KMS-11 (cell line): Measurements from ENCODE around the gene ENTPD2.

ENCODE experiments used
- H2AFZ ChIP-seq: fragments of 200-600 bp; sonication (generic); 2 replicates; pipeline ENCODE4 v1.6.1; 2016; ENCODE audit warnings: antibody characterized with exemption, mixed run types, low read depth
- H3K27ac ChIP-seq: fragments of 200-600 bp; sonication (generic); 2 replicates; pipeline ENCODE4 v1.6.1; 2016; ENCODE audit warnings: mild to moderate bottlenecking, mixed run types
- H3K27me3 ChIP-seq: fragments of 200-600 bp; sonication (generic); 2 replicates; pipeline ENCODE4 v1.6.1; 2017; ENCODE audit warnings: mild to moderate bottlenecking, low read depth, mixed run types, moderate library complexity; ENCODE audit not compliant: insufficient read depth
- H3K36me3 ChIP-seq: fragments of 200-600 bp; sonication (generic); 2 replicates; pipeline ENCODE4 v1.6.1; 2017; ENCODE audit warnings: mild to moderate bottlenecking, mixed run types; ENCODE audit not compliant: insufficient read depth
- H3K4me1 ChIP-seq: fragments of 200-600 bp; sonication (generic); 2 replicates; pipeline ENCODE4 v1.6.1; 2016; ENCODE audit warnings: mild to moderate bottlenecking, low read depth, mixed run types; ENCODE audit not compliant: poor library complexity, severe bottlenecking
- H3K4me2 ChIP-seq: fragments of 200-600 bp; sonication (generic); 2 replicates; pipeline ENCODE4 v1.7.0; 2016; ENCODE audit warnings: mild to moderate bottlenecking, mixed run types
- H3K4me3 ChIP-seq: fragments of 200-600 bp; sonication (generic); IDR thresholded peaks from 2 replicates; pipeline ENCODE4 v1.6.1; 2017; ENCODE audit warnings: low read depth, low read length, mixed read lengths; ENCODE audit not compliant: insufficient read depth
- H3K79me2 ChIP-seq: fragments of 200-600 bp; sonication (generic); 2 replicates; pipeline ENCODE4 v1.6.1; 2016; ENCODE audit warnings: low read depth, mixed run types; ENCODE audit not compliant: insufficient read depth
- H3K9ac ChIP-seq: fragments of 200-600 bp; sonication (generic); 2 replicates; pipeline ENCODE4 v1.6.1; 2016; ENCODE audit warnings: mild to moderate bottlenecking, mixed run types
- H4K20me1 ChIP-seq: fragments of 200-600 bp; sonication (generic); 2 replicates; pipeline ENCODE4 v1.6.1; 2016; ENCODE audit warnings: mild to moderate bottlenecking, mixed run types; ENCODE audit not compliant: insufficient read depth
- TF ChIP-seq, protein P1 (sequence below): fragments of 200-600 bp; sonication (generic); conservative IDR thresholded peaks from 2 replicates; pipeline ENCODE4 v1.6.1; 2017; ENCODE audit warnings: low read depth, mild to moderate bottlenecking, antibody characterized with exemption, low read length, moderate library complexity, mixed read lengths

ENTPD2 gene

DNA sequence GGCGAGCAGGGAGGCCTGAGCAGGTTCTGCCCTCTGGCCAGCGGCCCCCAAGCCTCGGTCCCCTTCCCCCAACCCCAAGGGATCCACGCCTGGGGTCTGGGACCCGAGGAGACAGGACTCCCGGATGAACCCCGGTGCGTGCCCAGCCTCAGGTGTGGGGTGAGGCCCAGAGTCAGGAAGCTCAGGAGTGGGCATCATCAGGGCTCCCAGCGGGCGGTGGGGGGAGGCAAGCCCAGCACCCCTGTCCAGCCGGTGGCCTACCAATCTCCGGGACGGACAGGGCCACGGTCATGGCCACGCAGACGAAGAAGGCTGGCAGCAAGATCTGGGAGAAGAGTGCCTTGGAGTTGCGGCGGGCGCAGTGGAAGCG is 40.3 kb downstream of the ENTPD2 start:
- Histone ChIP-seq H4K20me1 (no peaks in the 10 kb centered on the region), H2AFZ (no peak overlapping the region), H3K4me2 (no peak overlapping the region), H3K79me2 (no peaks in the 10 kb centered on the region), H3K27ac (no peak overlapping the region), H3K36me3 (no peaks in the 10 kb centered on the region), H3K9ac (no peak overlapping the region), H3K4me3 (no peak overlapping the region), H3K27me3 (no peaks in the 10 kb centered on the region; the same call in 1 of the 2 replicates), H3K4me1 (no peaks in the 10 kb centered on the region)
- TF ChIP-seq, protein P1, sequence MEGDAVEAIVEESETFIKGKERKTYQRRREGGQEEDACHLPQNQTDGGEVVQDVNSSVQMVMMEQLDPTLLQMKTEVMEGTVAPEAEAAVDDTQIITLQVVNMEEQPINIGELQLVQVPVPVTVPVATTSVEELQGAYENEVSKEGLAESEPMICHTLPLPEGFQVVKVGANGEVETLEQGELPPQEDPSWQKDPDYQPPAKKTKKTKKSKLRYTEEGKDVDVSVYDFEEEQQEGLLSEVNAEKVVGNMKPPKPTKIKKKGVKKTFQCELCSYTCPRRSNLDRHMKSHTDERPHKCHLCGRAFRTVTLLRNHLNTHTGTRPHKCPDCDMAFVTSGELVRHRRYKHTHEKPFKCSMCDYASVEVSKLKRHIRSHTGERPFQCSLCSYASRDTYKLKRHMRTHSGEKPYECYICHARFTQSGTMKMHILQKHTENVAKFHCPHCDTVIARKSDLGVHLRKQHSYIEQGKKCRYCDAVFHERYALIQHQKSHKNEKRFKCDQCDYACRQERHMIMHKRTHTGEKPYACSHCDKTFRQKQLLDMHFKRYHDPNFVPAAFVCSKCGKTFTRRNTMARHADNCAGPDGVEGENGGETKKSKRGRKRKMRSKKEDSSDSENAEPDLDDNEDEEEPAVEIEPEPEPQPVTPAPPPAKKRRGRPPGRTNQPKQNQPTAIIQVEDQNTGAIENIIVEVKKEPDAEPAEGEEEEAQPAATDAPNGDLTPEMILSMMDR: no peak

GRCh38 chr9:137012694-137013570 is 40.9 kb downstream of the ENTPD2 start:
- no peaks in the 10 kb centered on the region for H3K36me3 ChIP-seq
- H3K4me2 ChIP-seq: no peak overlapping the region
- H2AFZ ChIP-seq: no peak overlapping the region
- H3K4me3 ChIP-seq: no peak overlapping the region
- H3K9ac ChIP-seq: no peak overlapping the region
- H3K27ac ChIP-seq: no peak overlapping the region
- H3K79me2 ChIP-seq: no peaks in the 10 kb centered on the region
- TF ChIP-seq, protein P1: no peak
- no peaks in the 10 kb centered on the region for H4K20me1 ChIP-seq
- no peaks in the 10 kb centered on the region for H3K4me1 ChIP-seq
- H3K27me3 ChIP-seq: peaks cover 5% of the 10 kb centered on the region; the same call in 1 of the 2 replicates

DNA sequence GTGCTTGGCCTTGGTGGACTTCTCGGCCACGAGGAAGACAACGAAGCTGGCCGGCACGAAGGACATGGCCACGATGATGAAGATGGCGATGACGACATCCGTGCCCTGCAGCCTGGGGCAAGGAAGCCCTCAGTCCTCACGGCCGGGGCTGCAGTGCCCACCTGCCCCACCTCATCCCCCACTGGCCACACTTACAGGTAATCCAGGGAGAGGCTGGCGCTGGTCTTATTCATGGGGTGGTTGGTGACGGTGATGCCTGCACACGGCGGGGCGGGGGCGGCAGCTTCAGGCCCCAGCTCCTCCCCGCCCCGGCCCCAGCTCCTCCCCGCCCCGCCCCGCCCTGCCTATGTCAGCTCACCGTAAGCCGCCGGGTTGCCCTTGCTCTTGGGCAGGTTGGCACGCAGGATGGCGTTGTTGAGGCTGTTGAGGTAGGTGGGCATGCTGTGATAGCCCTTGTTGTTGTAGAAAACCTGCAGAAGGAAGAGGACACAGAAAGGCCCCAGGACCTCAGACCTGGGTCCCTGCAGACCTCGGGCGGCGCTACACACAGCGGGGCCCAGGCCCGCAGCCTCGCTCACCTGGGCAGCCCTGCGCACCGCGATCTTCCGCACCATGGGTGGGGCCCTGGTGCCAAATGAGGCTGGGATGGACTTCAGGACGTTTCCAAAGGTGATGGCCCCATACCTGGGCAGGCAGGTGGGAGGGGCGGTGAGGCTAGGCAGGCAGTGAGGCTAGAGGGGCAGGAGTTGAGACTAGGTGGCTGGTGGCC is 41.8 kb downstream of the ENTPD2 start:
- TF ChIP-seq, protein P1: no peak
- Histone ChIP-seq H3K27ac (no peak overlapping the region), H3K4me2 (no peak overlapping the region), H2AFZ (no peak overlapping the region), H4K20me1 (no peaks in the 10 kb centered on the region), H3K27me3 (peaks cover 13% of the 10 kb centered on the region; the same call in 1 of the 2 replicates), H3K36me3 (no peaks in the 10 kb centered on the region), H3K79me2 (no peaks in the 10 kb centered on the region), H3K4me1 (no peaks in the 10 kb centered on the region), H3K9ac (no peak overlapping the region), H3K4me3 (no peak overlapping the region)

DNA sequence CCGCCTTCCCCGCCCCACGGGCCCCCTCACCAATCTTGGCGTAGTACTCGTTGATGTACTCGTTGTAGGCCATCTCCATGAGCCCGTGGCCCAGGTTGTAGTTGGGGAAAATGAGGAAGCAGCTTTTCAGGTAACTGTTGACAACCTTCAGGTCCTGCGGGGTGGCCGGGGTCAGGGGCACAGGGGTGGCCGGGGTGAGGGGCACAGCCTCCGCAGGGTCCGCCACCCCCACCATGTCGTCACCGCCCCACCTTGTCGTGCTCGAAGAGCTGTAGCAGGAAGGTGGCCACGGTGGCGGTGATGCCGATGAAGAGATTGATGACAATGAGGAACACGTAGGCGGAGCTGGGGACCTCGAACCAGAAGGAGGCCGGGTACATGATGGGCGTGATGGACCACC is 42.7 kb downstream of the ENTPD2 start:
- no peaks in the 10 kb centered on the region for H4K20me1 ChIP-seq
- no peak overlapping the region for H3K9ac ChIP-seq
- TF ChIP-seq, protein P1: no peak
- no peak overlapping the region for H3K4me3 ChIP-seq
- H2AFZ ChIP-seq: no peak overlapping the region
- peaks cover 23% of the 10 kb centered on the region; the same call in 1 of the 2 replicates for H3K27me3 ChIP-seq
- H3K79me2 ChIP-seq: no peaks in the 10 kb centered on the region
- H3K36me3 ChIP-seq: no peaks in the 10 kb centered on the region
- H3K4me2 ChIP-seq: no peak overlapping the region
- no peaks in the 10 kb centered on the region for H3K4me1 ChIP-seq
- no peak overlapping the region for H3K27ac ChIP-seq
